Activated naive CD4-positive, alpha-beta T cell treated with anti-CD3 and anti-CD28 coated beads, Interleukin-2, amount 50 U/mL, for 72 hours (primary cell): ENCODE measurements around the gene PARD6A. TPM values are rescaled to one million over a fixed set of nuclear protein-coding genes. Genes with fewer than 3 reads are reported as not detected.

Source experiments
- ATAC-seq, 2 donors: fragments of 150-1000 bp; cut with Tn5 transposase; 2 replicates each; pipeline ENCODE4 v1.10.0; 2021; ENCODE audit warnings: mild to moderate bottlenecking in 2 of 2, moderate library complexity in 2 of 2
- DNase-seq, 2 donors: peaks; one replicate each; pipeline ENCODE4 v3.0.0; 2021 to 2022; ENCODE audit warnings: low spot score in 2 of 2
- H3K27ac Mint-ChIP-seq, 2 donors: one replicate each; pipeline ENCODE4 v1.8.0; 2022; ENCODE audit warnings: mild to moderate bottlenecking in 2 of 2, mixed read lengths in 2 of 2
- H3K36me3 Mint-ChIP-seq, 2 donors: one replicate each; pipeline ENCODE4 v1.8.0; 2022; ENCODE audit warnings: mixed read lengths in 2 of 2
- H3K9me3 Mint-ChIP-seq, 2 donors: one replicate each; pipeline ENCODE4 v1.8.0; 2022; ENCODE audit warnings: mixed read lengths in 2 of 2
- total RNA-seq, 2 donors: library from RNA; stranded (reverse); gene quantifications; one replicate each; pipeline ENCODE4 v1.2.3, GENCODE V29; 2022

The PARD6A gene
- total RNA-seq, result 10 to 100 TPM; 10.8 to 17.6 TPM

- DNase-seq (peak; percentile 91 to 96), ATAC-seq (peak; percentile 86 to 90)
- Mint-ChIP-seq H3K36me3 (peaks cover 10% of the 10 kb centered on the region in 2 donors), H3K9me3 (no peaks in the 10 kb centered on the region), H3K27ac (peak within 1 kb of the TSS; percentile 96)
Observed at GRCh38 chr16:67660564-67661028, at the start of gene PARD6A. TSS of gene PARD6A (plus strand) at chr16:67660960. CDS start at chr16:67661039, 79 bp downstream.

GRCh38 chr16:67613808-67614207 is 47.0 kb upstream of the PARD6A start:
- no peak for DNase-seq
- Mint-ChIP-seq H3K27ac (no peak overlapping the region), H3K36me3 (peaks cover 5 to 9% of the 10 kb centered on the region in 2 donors), H3K9me3 (no peaks in the 10 kb centered on the region)
- peak in 1 of 2 donors; percentile 47 for ATAC-seq

- no peak overlapping the region for H3K27ac Mint-ChIP-seq
- ATAC-seq (no peak), DNase-seq (no peak)
- H3K36me3 Mint-ChIP-seq, result no peaks in the 10 kb centered on the region
- no peaks in the 10 kb centered on the region for H3K9me3 Mint-ChIP-seq
Observed at GRCh38 chr16:67628216-67628615, 32.5 kb upstream of the PARD6A start.

GRCh38 chr16:67632415-67633172 is 28.2 kb upstream of the PARD6A start:
- no peak for DNase-seq
- Mint-ChIP-seq H3K9me3 (no peaks in the 10 kb centered on the region), H3K36me3 (no peaks in the 10 kb centered on the region), H3K27ac (peak overlapping the region in 1 of 2 donors; percentile 48)
- no peak for ATAC-seq

GRCh38 chr16:67636713-67637112 is 24.0 kb upstream of the PARD6A start:
- peak overlapping the region; percentile 40 to 75 for H3K27ac Mint-ChIP-seq
- DNase-seq (no peak), ATAC-seq (no peak)
- no peaks in the 10 kb centered on the region for H3K36me3 Mint-ChIP-seq
- H3K9me3 Mint-ChIP-seq, result no peaks in the 10 kb centered on the region

GRCh38 chr16:67637625-67638024 is 23.1 kb upstream of the PARD6A start:
- no peaks in the 10 kb centered on the region for H3K9me3 Mint-ChIP-seq
- DNase-seq (no peak), ATAC-seq (no peak)
- peak overlapping the region in 1 of 2 donors; percentile 5 for H3K27ac Mint-ChIP-seq
- no peaks in the 10 kb centered on the region for H3K36me3 Mint-ChIP-seq

- H3K9me3 Mint-ChIP-seq, result no peaks in the 10 kb centered on the region
- no peak for ATAC-seq
- DNase-seq, result no peak
- no peaks in the 10 kb centered on the region for H3K36me3 Mint-ChIP-seq
- H3K27ac Mint-ChIP-seq, result no peak overlapping the region
Observed at GRCh38 chr16:67641779-67642708, 18.7 kb upstream of the PARD6A start.

- Mint-ChIP-seq H3K36me3 (no peaks in the 10 kb centered on the region), H3K27ac (peak overlapping the region; percentile 9 to 95), H3K9me3 (no peaks in the 10 kb centered on the region)
- no peak for ATAC-seq
- no peak for DNase-seq
Observed at GRCh38 chr16:67644038-67644437, 16.7 kb upstream of the PARD6A start.

- Mint-ChIP-seq H3K36me3 (peaks cover 0 to 8% of the 10 kb centered on the region in 2 donors), H3K27ac (peak overlapping the region; percentile 95 to 96), H3K9me3 (no peaks in the 10 kb centered on the region)
- DNase-seq (no peak), ATAC-seq (peak in 1 of 2 donors; percentile 5)
Observed at GRCh38 chr16:67645397-67646121, 15.2 kb upstream of the PARD6A start.

- ATAC-seq (no peak), DNase-seq (no peak)
- H3K9me3 Mint-ChIP-seq, result no peaks in the 10 kb centered on the region
- H3K36me3 Mint-ChIP-seq, result peaks cover 0 to 17% of the 10 kb centered on the region in 2 donors
- peak overlapping the region; percentile 50 to 59 for H3K27ac Mint-ChIP-seq
Observed at GRCh38 chr16:67647111-67647651, 13.6 kb upstream of the PARD6A start.

- no peak for ATAC-seq
- no peaks in the 10 kb centered on the region for H3K9me3 Mint-ChIP-seq
- H3K36me3 Mint-ChIP-seq, result peaks cover 0 to 18% of the 10 kb centered on the region in 2 donors
Observed at GRCh38 chr16:67647681-67648080, 13.1 kb upstream of the PARD6A start.

GRCh38 chr16:67648088-67648763 is 12.5 kb upstream of the PARD6A start:
- no peaks in the 10 kb centered on the region for H3K9me3 Mint-ChIP-seq
- DNase-seq (no peak), ATAC-seq (no peak)
- peaks cover 0 to 18% of the 10 kb centered on the region in 2 donors for H3K36me3 Mint-ChIP-seq
- peak overlapping the region in 1 of 2 donors; percentile 44 for H3K27ac Mint-ChIP-seq

More at GRCh38 chr16:67647681-67648080, 13.1 kb upstream of the PARD6A start:
- H3K27ac Mint-ChIP-seq, result no peak overlapping the region
- DNase-seq, result no peak

- DNase-seq, result no peak
- Mint-ChIP-seq H3K27ac (peak overlapping the region in 1 of 2 donors; percentile 44), H3K36me3 (peaks cover 0 to 18% of the 10 kb centered on the region in 2 donors), H3K9me3 (no peaks in the 10 kb centered on the region)
- no peak for ATAC-seq
Observed at GRCh38 chr16:67648764-67649407, 11.9 kb upstream of the PARD6A start.

GRCh38 chr16:67649494-67649931 is 11.2 kb upstream of the PARD6A start:
- no peaks in the 10 kb centered on the region for H3K9me3 Mint-ChIP-seq
- ATAC-seq (no peak), DNase-seq (no peak)
- H3K36me3 Mint-ChIP-seq, result peaks cover 0 to 18% of the 10 kb centered on the region in 2 donors
- H3K27ac Mint-ChIP-seq, result peak overlapping the region in 1 of 2 donors; percentile 1

GRCh38 chr16:67650023-67650422 is 10.7 kb upstream of the PARD6A start:
- no peak for DNase-seq
- H3K27ac Mint-ChIP-seq, result peak overlapping the region; percentile 1 to 86
- H3K9me3 Mint-ChIP-seq, result no peaks in the 10 kb centered on the region
- peaks cover 0 to 18% of the 10 kb centered on the region in 2 donors for H3K36me3 Mint-ChIP-seq
- no peak for ATAC-seq
